ENCODE measurements around the gene TMEM121B.

Gene TMEM121B

DNA sequence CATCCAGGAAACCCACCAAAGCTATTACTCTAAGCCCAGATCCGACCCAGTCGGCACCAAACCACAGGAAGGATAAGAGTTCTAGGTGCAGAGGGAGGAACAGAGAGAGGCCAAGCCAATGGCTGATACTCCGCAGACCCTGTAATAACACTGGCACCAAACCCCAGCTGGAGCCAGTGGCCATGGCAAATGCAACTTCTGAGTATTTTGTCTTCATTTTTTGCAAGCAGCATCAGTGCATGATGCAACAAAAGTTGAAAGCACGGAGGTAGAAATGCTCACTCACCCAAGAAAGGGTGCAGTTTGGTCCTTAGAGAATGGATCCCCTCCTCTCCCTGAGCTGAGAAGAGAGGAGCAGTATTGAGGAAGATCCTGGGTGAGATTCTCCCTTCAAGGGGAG is 2.8 kb downstream of the TMEM121B start:
- TF ChIP-seq, protein P1, sequence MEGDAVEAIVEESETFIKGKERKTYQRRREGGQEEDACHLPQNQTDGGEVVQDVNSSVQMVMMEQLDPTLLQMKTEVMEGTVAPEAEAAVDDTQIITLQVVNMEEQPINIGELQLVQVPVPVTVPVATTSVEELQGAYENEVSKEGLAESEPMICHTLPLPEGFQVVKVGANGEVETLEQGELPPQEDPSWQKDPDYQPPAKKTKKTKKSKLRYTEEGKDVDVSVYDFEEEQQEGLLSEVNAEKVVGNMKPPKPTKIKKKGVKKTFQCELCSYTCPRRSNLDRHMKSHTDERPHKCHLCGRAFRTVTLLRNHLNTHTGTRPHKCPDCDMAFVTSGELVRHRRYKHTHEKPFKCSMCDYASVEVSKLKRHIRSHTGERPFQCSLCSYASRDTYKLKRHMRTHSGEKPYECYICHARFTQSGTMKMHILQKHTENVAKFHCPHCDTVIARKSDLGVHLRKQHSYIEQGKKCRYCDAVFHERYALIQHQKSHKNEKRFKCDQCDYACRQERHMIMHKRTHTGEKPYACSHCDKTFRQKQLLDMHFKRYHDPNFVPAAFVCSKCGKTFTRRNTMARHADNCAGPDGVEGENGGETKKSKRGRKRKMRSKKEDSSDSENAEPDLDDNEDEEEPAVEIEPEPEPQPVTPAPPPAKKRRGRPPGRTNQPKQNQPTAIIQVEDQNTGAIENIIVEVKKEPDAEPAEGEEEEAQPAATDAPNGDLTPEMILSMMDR (IDR thresholded peaks at IDR 0.05; ENCODE audit: control extremely low read depth, extremely low read depth, low read depth, missing control alignments), result no peak
- no peak for DNase-seq (ENCODE audit: extremely low spot score)
- ChIA-PET POLR2A (no interaction called here), CTCF (interaction anchor here (1.1 to 1.6 kb wide), 2 partner anchors 54 to 383 kb away, joined by 3 to 6 read pairs; no protein-coding TSS in a partner anchor)

DNA sequence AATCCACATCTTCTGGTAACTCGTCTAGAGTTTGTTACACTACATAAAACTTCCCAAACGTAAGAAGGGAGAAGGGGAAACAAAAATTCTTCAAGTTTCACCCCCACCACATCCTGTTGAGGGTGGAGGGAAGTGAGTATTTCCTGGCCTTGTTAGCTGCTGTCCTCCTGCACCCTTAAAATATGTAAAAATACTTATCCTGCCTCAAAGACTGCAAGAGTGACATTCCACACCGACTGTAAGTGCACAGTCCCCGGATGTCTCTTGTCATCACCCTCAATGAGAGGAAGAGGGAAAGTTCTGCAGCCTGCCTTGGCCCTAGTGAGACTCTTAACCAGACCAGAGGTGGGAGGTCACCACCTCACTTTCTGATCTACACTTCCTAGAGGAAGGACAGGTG is 3.3 kb downstream of the TMEM121B start:
- ChIA-PET CTCF (interaction anchor here (1.1 to 1.6 kb wide), 2 partner anchors 55 to 384 kb away, joined by 3 to 6 read pairs; no protein-coding TSS in a partner anchor), POLR2A (no interaction called here)
- TF ChIP-seq, protein P1 (IDR thresholded peaks at IDR 0.05; ENCODE audit: control extremely low read depth, extremely low read depth, low read depth, missing control alignments), result no peak
- no peak for DNase-seq (ENCODE audit: extremely low spot score)

DNA sequence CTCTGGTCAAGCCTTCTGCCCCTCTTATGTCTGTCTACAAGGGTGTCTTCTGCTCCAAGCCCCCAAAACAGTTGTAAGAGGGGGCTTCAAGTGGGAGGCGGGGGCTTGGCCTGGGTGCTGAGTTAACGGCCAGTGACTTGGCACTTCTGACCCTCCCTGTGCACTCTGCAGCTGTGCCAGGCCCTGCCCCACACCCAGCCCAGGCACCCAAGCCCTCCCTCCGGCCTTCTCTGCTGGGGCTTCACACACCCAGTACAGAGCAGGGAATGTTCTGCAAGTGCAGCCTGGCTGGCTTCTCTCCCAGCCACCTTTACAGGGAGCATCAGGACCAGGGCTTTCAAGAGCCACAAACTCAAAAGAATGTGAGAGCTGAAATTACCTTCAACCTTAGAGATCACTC is 3.8 kb downstream of the TMEM121B start:
- TF ChIP-seq, protein P1 (IDR thresholded peaks at IDR 0.05; ENCODE audit: control extremely low read depth, extremely low read depth, low read depth, missing control alignments), result no peak
- no peak for DNase-seq (ENCODE audit: extremely low spot score)
- POLR2A ChIA-PET, result no interaction called here
- CTCF ChIA-PET, result interaction anchor here (1.2 to 1.6 kb wide), 2 partner anchors 27 to 55 kb away, joined by 4 to 6 read pairs; no protein-coding TSS in a partner anchor

DNA sequence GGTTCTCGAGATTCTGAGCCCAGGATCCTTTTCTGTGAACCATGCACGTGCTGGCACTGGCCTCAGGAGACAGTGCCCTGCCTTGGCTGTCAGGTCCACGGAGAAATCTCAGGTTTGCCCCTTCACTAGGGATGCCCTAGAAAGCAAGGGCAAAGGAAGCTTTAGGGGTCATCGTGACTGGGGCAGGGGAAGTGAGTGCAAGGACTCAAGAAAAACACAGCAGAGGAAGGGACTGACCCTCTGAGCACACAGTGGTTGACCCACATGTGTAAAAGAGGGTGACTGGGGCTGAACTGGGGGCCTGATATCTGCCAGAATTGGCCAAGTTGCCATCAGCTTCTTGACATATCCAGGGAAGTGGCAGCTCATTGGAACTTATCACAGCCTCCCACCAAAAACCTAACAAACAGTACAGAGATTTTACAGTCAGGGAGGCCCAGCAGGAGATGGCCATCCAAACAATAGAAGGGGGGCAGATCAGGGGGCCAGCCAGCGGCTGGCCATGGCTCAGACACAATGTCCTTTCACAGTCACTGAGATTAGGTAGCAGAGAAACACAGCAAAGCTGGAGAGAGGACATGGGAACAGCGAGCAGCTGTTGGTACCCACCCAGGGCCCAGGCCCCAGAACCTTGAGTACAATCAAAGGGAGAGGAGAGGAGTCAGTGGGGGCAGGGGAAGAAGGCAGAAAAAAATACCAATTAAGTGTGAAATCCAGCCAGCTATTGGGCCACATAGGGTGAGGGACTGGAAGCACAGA is 4.4 kb downstream of the TMEM121B start:
- TF ChIP-seq, protein P1 (IDR thresholded peaks at IDR 0.05; ENCODE audit: control extremely low read depth, extremely low read depth, low read depth, missing control alignments), result no peak
- DNase-seq (ENCODE audit: extremely low spot score), result no peak
- ChIA-PET CTCF (interaction anchor here (0.8 to 1.6 kb wide), 4 partner anchors 12 to 58 kb away, joined by 3 to 6 read pairs (median 4); no protein-coding TSS in a partner anchor), POLR2A (no interaction called here)

DNA sequence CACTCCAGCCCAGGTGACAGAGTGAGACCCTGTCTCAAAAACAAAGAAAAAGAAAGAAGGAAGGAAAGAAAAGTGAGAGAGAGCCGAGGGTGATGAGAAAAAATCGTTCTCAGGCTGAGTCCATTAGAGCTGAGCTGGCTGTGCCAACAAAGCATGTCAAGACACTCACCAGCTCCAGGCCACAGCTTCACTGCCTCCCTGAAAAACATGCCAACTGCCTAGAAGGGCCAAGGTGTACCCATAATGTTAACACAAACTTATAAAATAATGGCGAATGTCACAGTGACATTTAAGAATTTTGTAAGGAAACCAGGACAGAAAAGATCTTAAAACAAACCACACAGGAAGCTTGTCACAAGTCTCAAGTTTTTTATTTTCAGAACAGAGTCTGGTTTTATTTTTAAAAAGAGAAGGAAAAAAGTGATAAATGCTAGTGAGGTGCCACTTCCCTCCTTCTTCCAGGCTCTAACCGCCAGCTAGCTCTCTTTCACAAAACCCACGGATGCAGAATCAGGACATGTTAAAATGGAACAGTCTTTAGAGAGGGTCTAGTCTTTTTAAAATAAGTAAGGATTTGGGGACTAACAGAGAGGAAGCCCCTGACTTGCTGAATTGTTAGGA is 5.1 kb downstream of the TMEM121B start:
- TF ChIP-seq, protein P1 (IDR thresholded peaks at IDR 0.05; ENCODE audit: control extremely low read depth, extremely low read depth, low read depth, missing control alignments), result no peak
- CTCF ChIA-PET, result interaction anchor here (0.8 to 1.2 kb wide), 3 partner anchors 13 to 58 kb away, joined by 3 to 4 read pairs (median 3); no protein-coding TSS in a partner anchor
- POLR2A ChIA-PET, result no interaction called here
- DNase-seq (ENCODE audit: extremely low spot score), result no peak

DNA sequence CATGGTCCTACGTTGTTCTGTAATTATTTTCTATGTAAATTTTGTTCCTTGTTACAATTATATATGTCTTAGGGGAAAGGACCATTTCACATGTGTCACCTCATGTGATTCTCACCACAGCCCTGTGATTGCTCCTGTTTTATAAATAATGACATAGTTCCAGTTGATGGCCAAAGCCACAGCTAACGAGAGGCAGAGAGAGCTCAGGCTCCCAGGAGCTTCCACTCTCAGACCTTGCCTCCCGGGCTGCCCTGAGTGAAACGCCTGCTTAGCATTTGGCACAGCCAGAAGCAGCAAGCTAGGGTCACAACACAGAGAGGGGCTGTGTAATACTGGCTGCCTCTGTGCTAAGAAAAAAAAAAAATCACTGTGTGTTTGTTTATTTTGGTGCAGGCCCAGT is 5.9 kb downstream of the TMEM121B start:
- POLR2A ChIA-PET, result no interaction called here
- CTCF ChIA-PET, result no interaction called here
- DNase-seq (ENCODE audit: extremely low spot score), result no peak
- TF ChIP-seq, protein P1 (IDR thresholded peaks at IDR 0.05; ENCODE audit: control extremely low read depth, extremely low read depth, low read depth, missing control alignments), result no peak
